Kidney (tissue), 14 donors: ENCODE results near the gene OLIG3. TPM values are rescaled to one million over a fixed set of nuclear protein-coding genes. Genes with fewer than 3 reads are reported as not detected.

Experiments used
- DNase-seq, 5 donors: peaks; one replicate each; pipeline ENCODE4 v3.0.0-alpha.2; 2013 to 2020
- FAIRE-seq: peaks from 2 replicates; lab custom pipeline; 2012; peaks lifted over from hg19 to GRCh38; lab: Jason Lieb, UNC
- H3K27ac ChIP-seq, 2 donors: one replicate each; pipeline ENCODE4 v1.7.0; 2013; ENCODE audit warnings: low read depth in 2 of 2, low read length in 2 of 2, inconsistent platforms in 1 of 2
- H3K27me3 ChIP-seq: one replicate; pipeline ENCODE4 v1.7.1; 2013; ENCODE audit warnings: low read length, inconsistent platforms; ENCODE audit not compliant: control insufficient read depth, insufficient read depth
- H3K36me3 ChIP-seq, 3 donors: one replicate each; pipeline versions ENCODE4 v1.7.0 to v1.7.1; 2013; ENCODE audit warnings: low read length in 3 of 3, control low read depth in 1 of 3, inconsistent platforms in 1 of 3; ENCODE audit not compliant: insufficient read depth in 3 of 3, control insufficient read depth in 2 of 3
- H3K4me1 ChIP-seq, 3 donors: one replicate each; pipeline versions ENCODE4 v1.7.0 to v1.7.1; 2013; ENCODE audit warnings: low read length in 3 of 3, inconsistent platforms in 1 of 3, low read depth in 1 of 3; ENCODE audit not compliant: control insufficient read depth in 2 of 3, insufficient read depth in 2 of 3
- H3K4me3 ChIP-seq, 3 donors: one replicate each; pipeline versions ENCODE4 v1.7.0 to v1.8.1; 2013; ENCODE audit warnings: low read length in 3 of 3, control low read depth in 1 of 3, inconsistent platforms in 1 of 3
- H3K9ac ChIP-seq, 3 donors: one replicate each; pipeline versions ENCODE4 v1.7.0 to v1.7.1; 2013; ENCODE audit warnings: low read length in 3 of 3, control low read depth in 1 of 3, inconsistent platforms in 1 of 3
- H3K9me3 ChIP-seq, 3 donors: one replicate each; pipeline versions ENCODE4 v1.7.0 to v1.7.1; 2013; ENCODE audit warnings: low read length in 3 of 3, control low read depth in 1 of 3, inconsistent platforms in 1 of 3; ENCODE audit not compliant: control insufficient read depth in 2 of 3, insufficient read depth in 1 of 3
- CTCF ChIP-seq: IDR thresholded peaks from 3 replicates; pipeline ENCODE4 v1.5.1; 2012; ENCODE audit warnings: mild to moderate bottlenecking, moderate library complexity, borderline replicate concordance; ENCODE audit not compliant: insufficient read depth; ENCODE audit errors: extremely low read depth
- intact Hi-C: fragments of 100-400 bp; cut with DNase I; formaldehyde crosslinking; loops from one replicate; pipeline ENCODE4 v1.11.1; 2022
- polyA plus RNA-seq: library from polyadenylated mRNA; stranded (reverse); fragments of 350-450 nt; fragmentation: Illumina TruSeq; extraction: RNeasy Lipid Tissue Mini Kit (QIAGEN cat#74804); gene quantifications from one replicate; pipeline ENCODE4 v1.2.3, GENCODE V29; 2014; ENCODE audit warnings: low read depth, low replicate concordance; ENCODE audit not compliant: insufficient read depth
- total RNA-seq: library from RNA; stranded (reverse); fragmentation: NEBNext Ultra II Directional; extraction: Animal tissue kit (Norgen Biotek cat#: 25700); gene quantifications from one replicate; pipeline ENCODE4 v1.2.1, GENCODE V29; 2021
- donor health status: control.
- donor health status: control.
- donor health status: control.
- donor health status: control.
- donor health status: control.
- donor health status: DM: yes; HTN: yes; CAD: no.
- donor health status: Normal renal cell carcinoma (clear cell type).

OLIG3 gene
- total and polyA plus RNA-seq, 2 donors from 2014 or later = not detected

- no peak for DNase-seq
- no peak overlapping the region for H3K4me3 ChIP-seq
- no peak overlapping the region for H3K27ac ChIP-seq
- no peaks in the 10 kb centered on the region for H3K4me1 ChIP-seq
- no peak for TF ChIP-seq CTCF
- no peaks in the 10 kb centered on the region for H3K36me3 ChIP-seq
- FAIRE-seq = no peak
- H3K9ac ChIP-seq = no peak overlapping the region
- intact Hi-C loops = no loop called here
- no peaks in the 10 kb centered on the region for H3K9me3 ChIP-seq
- H3K27me3 ChIP-seq = no peaks in the 10 kb centered on the region
Observed at GRCh38 chr6:137530404-137530803, 36.2 kb upstream of the OLIG3 start.

GRCh38 chr6:137522831-137523230, 28.6 kb upstream of the OLIG3 start:
- Histone ChIP-seq H3K4me3 (no peak overlapping the region), H3K4me1 (no peaks in the 10 kb centered on the region), H3K9ac (no peak overlapping the region), H3K36me3 (no peaks in the 10 kb centered on the region), H3K9me3 (no peaks in the 10 kb centered on the region), H3K27me3 (peaks cover 6% of the 10 kb centered on the region), H3K27ac (no peak overlapping the region)
- FAIRE-seq (no peak), DNase-seq (no peak)
- TF ChIP-seq CTCF = no peak
- intact Hi-C loops = no loop called here

GRCh38 chr6:137522198-137522798, 28.1 kb upstream of the OLIG3 start:
- intact Hi-C loops = no loop called here
- Histone ChIP-seq H3K4me1 (no peaks in the 10 kb centered on the region), H3K27me3 (peaks cover 7% of the 10 kb centered on the region), H3K36me3 (no peaks in the 10 kb centered on the region), H3K9me3 (no peaks in the 10 kb centered on the region), H3K4me3 (no peak overlapping the region), H3K9ac (no peak overlapping the region), H3K27ac (no peak overlapping the region)
- no peak for TF ChIP-seq CTCF
- no peak for FAIRE-seq
- DNase-seq = no peak

- intact Hi-C loops = no loop called here
- no peak for DNase-seq
- Histone ChIP-seq H3K27me3 (peaks cover 17% of the 10 kb centered on the region), H3K9me3 (no peaks in the 10 kb centered on the region), H3K27ac (no peak overlapping the region), H3K4me1 (no peaks in the 10 kb centered on the region), H3K36me3 (no peaks in the 10 kb centered on the region), H3K4me3 (no peak overlapping the region), H3K9ac (no peak overlapping the region)
- no peak for FAIRE-seq
- TF ChIP-seq CTCF = no peak
Observed at GRCh38 chr6:137520520-137520919, 26.3 kb upstream of the OLIG3 start.
